AG04449 (cell line): Measurements from ENCODE around the gene TRIM27.
"Not testable (repeated sequence)": the region's sequence is repeated elsewhere in the genome, so short reads cannot be mapped to it uniquely, and the experiment has no call there.

Experiments
- CTCF ChIA-PET: fragments of 350-600 bp; formaldehyde crosslinking; extraction: SDS; loops from one replicate; lab custom pipeline; 2021; ENCODE audit warnings: antibody characterized with exemption; lab: Yijun Ruan, JAX
- POLR2A ChIA-PET: fragments of 400-600, 350-600 bp; formaldehyde crosslinking; extraction: SDS; loops from one replicate; lab custom pipeline; 2020; ENCODE audit warnings: antibody characterized with exemption, inconsistent platforms; lab: Yijun Ruan, JAX
- DNase-seq: peaks from one replicate; pipeline ENCODE4 v3.0.0-alpha.2; 2010; ENCODE audit warnings: low read depth, low spot score
- H3K4me3 ChIP-seq: 2 replicates; pipeline ENCODE4 v1.5.1; 2011; ENCODE audit warnings: low read depth, mild to moderate bottlenecking, control low read depth, low read length
- TF ChIP-seq, protein P1 (sequence below): IDR thresholded peaks from one replicate; pipeline ENCODE4 v1.5.1; 2011; ENCODE audit warnings: mild to moderate bottlenecking, moderate library complexity, low read length, control low read depth, inconsistent platforms; ENCODE audit not compliant: insufficient read depth; ENCODE audit errors: missing control alignments

The TRIM27 gene

DNA sequence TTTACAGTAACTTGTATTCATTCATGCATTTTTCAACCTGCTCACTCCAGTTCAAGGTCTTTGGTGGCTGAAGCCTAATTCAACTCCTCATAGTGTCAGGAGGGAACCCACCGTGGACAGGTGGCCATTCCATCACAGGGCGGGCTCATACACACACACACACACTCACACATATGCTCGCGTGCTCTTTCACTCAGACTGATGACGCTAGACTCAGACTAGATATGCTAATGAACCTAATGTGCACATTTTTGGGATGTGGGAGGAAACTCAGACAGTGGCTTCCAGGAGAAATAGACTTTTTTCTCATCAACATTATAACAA is 56.7 kb downstream of the TRIM27 start:
- no peak for DNase-seq
- POLR2A ChIA-PET = no interaction called here
- peak overlapping the region; percentile 69 for H3K4me3 ChIP-seq
- TF ChIP-seq, protein P1, sequence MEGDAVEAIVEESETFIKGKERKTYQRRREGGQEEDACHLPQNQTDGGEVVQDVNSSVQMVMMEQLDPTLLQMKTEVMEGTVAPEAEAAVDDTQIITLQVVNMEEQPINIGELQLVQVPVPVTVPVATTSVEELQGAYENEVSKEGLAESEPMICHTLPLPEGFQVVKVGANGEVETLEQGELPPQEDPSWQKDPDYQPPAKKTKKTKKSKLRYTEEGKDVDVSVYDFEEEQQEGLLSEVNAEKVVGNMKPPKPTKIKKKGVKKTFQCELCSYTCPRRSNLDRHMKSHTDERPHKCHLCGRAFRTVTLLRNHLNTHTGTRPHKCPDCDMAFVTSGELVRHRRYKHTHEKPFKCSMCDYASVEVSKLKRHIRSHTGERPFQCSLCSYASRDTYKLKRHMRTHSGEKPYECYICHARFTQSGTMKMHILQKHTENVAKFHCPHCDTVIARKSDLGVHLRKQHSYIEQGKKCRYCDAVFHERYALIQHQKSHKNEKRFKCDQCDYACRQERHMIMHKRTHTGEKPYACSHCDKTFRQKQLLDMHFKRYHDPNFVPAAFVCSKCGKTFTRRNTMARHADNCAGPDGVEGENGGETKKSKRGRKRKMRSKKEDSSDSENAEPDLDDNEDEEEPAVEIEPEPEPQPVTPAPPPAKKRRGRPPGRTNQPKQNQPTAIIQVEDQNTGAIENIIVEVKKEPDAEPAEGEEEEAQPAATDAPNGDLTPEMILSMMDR = no peak
- CTCF ChIA-PET = interaction anchor here (0.6 to 1.5 kb wide), 2 partner anchors 8 to 784 kb away, joined by 4 to 5 read pairs; no protein-coding TSS in a partner anchor

DNA sequence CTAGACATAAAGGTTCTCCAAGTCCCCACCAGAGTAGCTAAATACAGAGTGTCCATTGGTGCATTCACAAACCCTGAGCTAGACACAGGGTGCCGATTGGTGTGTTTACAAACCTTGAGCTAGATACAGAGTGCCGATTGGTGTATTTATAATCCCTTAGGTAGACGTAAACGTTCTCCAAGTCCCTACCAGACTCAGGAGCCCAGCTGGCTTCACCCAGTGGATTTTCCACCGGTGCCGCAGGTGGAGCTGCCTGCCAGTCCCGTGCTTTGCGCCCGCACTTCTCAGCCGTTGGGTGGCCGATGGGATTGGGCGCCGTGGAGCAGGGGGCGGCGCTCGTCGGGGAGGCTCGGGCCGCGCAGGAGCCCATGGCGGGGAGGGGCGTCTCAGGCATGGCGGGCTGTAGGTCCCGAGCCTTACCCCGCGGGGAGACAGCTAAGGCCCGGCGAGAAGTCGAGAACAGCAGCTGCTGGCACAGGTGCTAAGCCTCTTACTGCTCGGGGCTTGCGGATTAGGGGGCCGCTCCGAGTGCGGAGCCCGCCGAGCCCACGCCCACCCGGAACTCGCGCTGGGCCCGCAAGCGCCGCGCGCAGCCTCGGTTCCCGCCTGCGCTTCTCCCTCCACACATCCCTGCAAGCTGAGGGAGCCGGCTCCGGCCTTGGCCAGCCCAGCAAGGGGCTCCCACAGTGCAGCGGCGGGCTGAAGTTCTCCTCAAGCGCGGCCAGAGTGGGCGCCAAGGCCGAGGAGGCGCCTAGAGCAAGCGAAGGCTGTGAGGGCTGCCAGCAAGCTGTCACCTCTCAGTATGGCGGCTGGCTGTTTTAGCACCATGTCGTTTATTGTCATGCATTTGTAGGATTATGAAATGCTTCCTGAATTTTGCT is 57.3 kb downstream of the TRIM27 start:
- CTCF ChIA-PET = interaction anchor here (1.5 to 4.6 kb wide), 4 partner anchors 8 to 150 kb away, joined by 4 to 44 read pairs (median 6); no protein-coding TSS in a partner anchor
- POLR2A ChIA-PET, DNase-seq: not testable (repeated sequence)
- H3K4me3 ChIP-seq = peak overlapping the region; percentile 69

DNA sequence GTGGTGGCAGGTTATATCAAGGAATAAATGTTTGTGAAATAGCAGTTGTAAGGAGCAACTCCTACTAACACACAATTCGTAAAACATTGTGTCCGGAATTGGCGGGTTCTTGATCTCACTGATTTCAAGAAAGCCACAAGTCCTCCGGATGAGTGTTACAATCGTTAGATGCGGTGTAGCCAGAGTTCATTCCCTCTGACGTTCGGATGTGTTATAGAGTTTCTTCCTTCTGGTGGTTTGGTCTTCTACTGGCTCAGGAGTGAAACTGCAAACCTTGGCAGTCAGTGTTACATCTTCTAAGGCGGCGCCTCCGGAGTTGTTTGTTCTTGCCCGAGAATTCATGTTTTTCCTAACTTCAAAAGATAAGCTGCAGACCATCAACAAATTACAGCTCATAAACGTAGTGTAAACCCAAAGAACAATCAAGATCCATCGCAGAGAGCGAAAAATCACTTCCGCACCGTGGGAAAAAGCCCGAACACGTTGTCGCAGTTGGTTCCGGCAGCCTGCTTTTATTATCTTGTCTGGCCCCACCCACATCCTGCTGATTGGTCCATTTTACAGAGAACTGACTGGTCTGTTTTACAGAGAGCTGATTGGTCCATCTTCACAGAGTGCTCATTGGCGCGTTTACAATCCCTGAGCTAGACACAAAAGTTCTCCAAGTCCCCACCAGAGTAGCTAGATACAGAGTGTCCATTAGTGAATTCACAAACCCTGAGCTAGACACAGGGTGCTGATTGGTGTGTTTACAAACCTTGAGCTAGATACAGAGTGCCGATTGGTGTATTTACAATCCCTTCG is 58.2 kb downstream of the TRIM27 start:
- ChIA-PET POLR2A (no interaction called here), CTCF (interaction anchor here (1.5 to 4.6 kb wide), 4 partner anchors 9 to 151 kb away, joined by 4 to 44 read pairs (median 6); no protein-coding TSS in a partner anchor)
- TF ChIP-seq, protein P1 = no peak
- DNase-seq = no peak
- H3K4me3 ChIP-seq = no peak overlapping the region; the same call in 1 of the 2 replicates

DNA sequence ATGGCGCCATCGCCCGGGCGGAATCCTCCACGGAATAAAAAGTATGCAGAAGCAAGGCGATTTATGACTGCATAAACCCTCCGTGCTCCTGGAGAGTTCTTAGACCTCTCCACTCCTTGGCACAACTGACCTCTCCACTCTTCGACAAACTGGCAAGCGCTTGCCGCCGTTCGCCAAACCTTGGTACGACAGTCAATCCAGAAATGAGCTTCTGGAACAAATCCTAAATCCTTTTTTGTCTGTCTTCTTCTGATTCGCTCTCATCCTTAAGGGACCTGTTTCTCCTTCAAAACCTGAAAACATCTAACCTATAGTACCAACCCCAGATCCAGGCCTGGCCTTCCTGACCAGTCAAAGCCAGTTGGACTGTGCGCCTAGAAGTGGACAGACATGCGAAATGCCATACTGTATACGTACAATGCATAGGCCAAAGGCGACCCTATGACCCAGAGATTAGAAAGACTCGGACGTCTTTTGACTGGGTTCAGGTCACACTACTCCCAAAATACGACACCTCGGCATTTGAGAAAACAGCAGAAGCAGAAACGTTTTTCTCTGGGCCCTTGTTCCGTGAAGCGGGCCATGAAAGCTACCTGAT is 59.4 kb downstream of the TRIM27 start:
- TF ChIP-seq, protein P1 = no peak
- ChIA-PET CTCF (interaction anchor here (2.2 to 4.6 kb wide), 2 partner anchors 17 to 25 kb away, joined by 7 to 44 read pairs; no protein-coding TSS in a partner anchor), POLR2A (no interaction called here)
- H3K4me3 ChIP-seq = peak overlapping the region; percentile 83
- no peak for DNase-seq

DNA sequence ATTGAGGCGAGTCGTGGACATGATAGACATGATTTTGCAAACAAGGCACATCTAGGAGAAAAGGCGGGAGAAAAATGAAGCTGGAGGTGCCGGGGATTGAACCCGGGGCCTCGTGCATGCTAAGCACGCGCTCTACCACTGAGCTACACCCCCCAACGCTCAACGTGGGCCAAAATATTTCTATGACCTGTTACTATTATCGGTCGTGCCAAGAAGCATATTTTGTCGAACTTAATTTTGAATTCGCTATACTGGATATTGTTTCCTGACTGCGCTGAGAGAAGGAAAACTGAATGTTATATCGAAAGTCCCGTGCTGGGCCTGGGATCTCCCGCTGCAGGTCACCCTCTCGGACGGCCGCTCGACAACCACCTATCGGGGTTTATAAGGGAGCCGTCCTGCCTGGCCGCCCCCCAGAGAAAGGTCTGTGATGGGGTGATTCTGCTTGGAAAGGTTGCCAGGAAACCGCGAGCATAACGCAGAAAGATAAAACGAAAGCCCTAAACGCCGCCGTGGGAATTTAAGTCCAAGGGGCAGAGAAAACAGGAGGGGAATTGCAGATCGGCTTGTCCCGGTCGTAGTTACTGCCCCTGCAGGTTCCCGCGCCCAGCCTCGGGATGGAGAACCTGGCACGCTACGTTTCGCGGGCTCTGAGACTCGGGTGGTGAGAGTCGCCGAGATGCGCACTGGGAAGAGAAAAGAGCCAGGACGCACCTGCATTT is 60.0 kb downstream of the TRIM27 start:
- CTCF ChIA-PET = interaction anchor here (0.9 to 4.6 kb wide), 4 partner anchors 18 to 153 kb away, joined by 3 to 44 read pairs (median 5); no protein-coding TSS in a partner anchor
- peak overlapping the region; percentile 83 for H3K4me3 ChIP-seq
- DNase-seq = no peak
- TF ChIP-seq, protein P1 = peak; percentile 26
- POLR2A ChIA-PET = interaction anchor here (0.6 to 0.7 kb wide), 2 partner anchors 32 to 60 kb away, joined by 3 read pairs; partner anchors contain the start of gene TRIM27

DNA sequence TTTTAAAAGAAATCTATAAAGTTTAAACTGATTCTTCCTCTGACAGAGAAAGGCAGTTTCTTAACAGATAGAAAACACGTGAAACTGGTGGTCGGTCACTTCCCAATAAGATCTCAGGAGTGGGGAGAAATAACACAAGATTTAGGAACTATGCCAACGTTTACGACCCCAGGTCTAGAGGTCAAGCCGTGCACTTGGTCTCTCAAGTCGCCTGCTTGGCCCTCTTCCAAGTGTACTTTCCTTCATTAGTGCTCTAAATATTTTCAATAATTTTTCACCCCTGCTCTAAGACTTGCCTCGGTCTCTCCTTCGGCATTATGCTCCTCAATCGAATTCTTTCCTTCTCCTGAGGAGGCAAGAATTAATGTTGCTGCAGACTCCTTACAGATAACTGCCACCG is 61.7 kb downstream of the TRIM27 start:
- POLR2A ChIA-PET = no interaction called here
- CTCF ChIA-PET = interaction anchor here (4.6 kb wide), 1 partner anchor 23 kb away, joined by 44 read pairs; no protein-coding TSS in a partner anchor
- H3K4me3 ChIP-seq = no peak overlapping the region
- TF ChIP-seq, protein P1 = no peak
- no peak for DNase-seq
